Liver (tissue), 9 donors: Measurements from ENCODE around the gene TPD52L2. TPM values are rescaled to one million over a fixed set of nuclear protein-coding genes. Genes with fewer than 3 reads are reported as not detected.

Experiments used
- DNase-seq: peaks from one replicate; pipeline ENCODE4 v3.0.0-alpha.2; 2017; ENCODE audit warnings: low spot score
- H3K27ac ChIP-seq, 2 donors: one replicate each; pipeline ENCODE4 v1.7.0; 2013; ENCODE audit warnings: inconsistent platforms in 2 of 2, low read length in 2 of 2, control low read depth in 1 of 2, low read depth in 1 of 2, mild to moderate bottlenecking in 1 of 2
- H3K27me3 ChIP-seq, 4 donors: one replicate each; pipeline versions ENCODE4 v1.6.1 to v1.7.0; 2013; ENCODE audit warnings: low read length in 3 of 4, inconsistent platforms in 1 of 4, mild to moderate bottlenecking in 1 of 4, moderate library complexity in 1 of 4; ENCODE audit not compliant: control insufficient read depth in 4 of 4, insufficient read depth in 4 of 4
- H3K36me3 ChIP-seq, 4 donors: one replicate each; pipeline versions ENCODE4 v1.6.1 to v1.7.0; 2013; ENCODE audit warnings: low read length in 3 of 4, mild to moderate bottlenecking in 3 of 4, low read depth in 1 of 4, moderate library complexity in 1 of 4; ENCODE audit not compliant: control insufficient read depth in 4 of 4, insufficient read depth in 3 of 4
- H3K4me1 ChIP-seq, 4 donors: one replicate each; pipeline versions ENCODE4 v1.6.1 to v1.7.0; 2013; ENCODE audit warnings: low read length in 3 of 4, mild to moderate bottlenecking in 3 of 4, moderate library complexity in 1 of 4; ENCODE audit not compliant: control insufficient read depth in 4 of 4, insufficient read depth in 4 of 4
- H3K4me3 ChIP-seq, 3 donors: one replicate each; pipeline versions ENCODE4 v1.6.1 to v1.7.0; 2013; ENCODE audit warnings: low read length in 3 of 3, control low read depth in 1 of 3, low read depth in 1 of 3, mild to moderate bottlenecking in 1 of 3
- H3K9ac ChIP-seq, 2 donors: one replicate each; pipeline ENCODE4 v1.7.0; 2013; ENCODE audit warnings: low read length in 2 of 2, mild to moderate bottlenecking in 2 of 2, moderate library complexity in 2 of 2, control low read depth in 1 of 2, low read depth in 1 of 2
- H3K9me3 ChIP-seq, 4 donors: one replicate each; pipeline versions ENCODE4 v1.6.1 to v1.7.0; 2013; ENCODE audit warnings: low read length in 3 of 4; ENCODE audit not compliant: control insufficient read depth in 4 of 4
- ATF3 ChIP-seq: IDR thresholded peaks from 2 replicates; pipeline ENCODE4 v1.6.1; 2016; ENCODE audit warnings: antibody characterized with exemption
- EGR1 ChIP-seq, 2 donors: IDR thresholded peaks; 2 replicates each; pipeline ENCODE4 v1.6.1; 2016 to 2018; ENCODE audit warnings: antibody characterized with exemption in 2 of 2, low read depth in 2 of 2
- FOXA1 ChIP-seq: IDR thresholded peaks from 2 replicates; pipeline ENCODE4 v1.6.1; 2016; ENCODE audit warnings: antibody characterized with exemption
- FOXA2 ChIP-seq: IDR thresholded peaks from 2 replicates; pipeline ENCODE4 v1.6.1; 2016; ENCODE audit warnings: antibody characterized with exemption
- GABPA ChIP-seq, 2 donors: IDR thresholded peaks in 1 of 2; conservative IDR thresholded peaks in 1 of 2; 2 replicates each; pipeline ENCODE4 v1.6.1; 2016; ENCODE audit warnings: antibody characterized with exemption in 2 of 2, mild to moderate bottlenecking in 1 of 2, moderate library complexity in 1 of 2
- HNF4A ChIP-seq, 2 donors: conservative IDR thresholded peaks; 2 replicates each; pipeline ENCODE4 v1.6.1; 2016; ENCODE audit warnings: antibody characterized with exemption in 2 of 2, mild to moderate bottlenecking in 2 of 2
- HNF4G ChIP-seq: IDR thresholded peaks from 2 replicates; pipeline ENCODE4 v1.6.1; 2016; ENCODE audit warnings: antibody characterized with exemption
- NR2F2 ChIP-seq: IDR thresholded peaks from 2 replicates; pipeline ENCODE4 v1.6.1; 2016; ENCODE audit warnings: antibody characterized with exemption
- SP1 ChIP-seq: IDR thresholded peaks from 2 replicates; pipeline ENCODE4 v1.6.1; 2018; ENCODE audit warnings: antibody characterized with exemption, mild to moderate bottlenecking
- TAF1 ChIP-seq: conservative IDR thresholded peaks from 2 replicates; pipeline ENCODE4 v1.6.1; 2016; ENCODE audit warnings: antibody characterized with exemption, mild to moderate bottlenecking
- YY1 ChIP-seq: IDR thresholded peaks from 2 replicates; pipeline ENCODE4 v1.6.1; 2016; ENCODE audit warnings: antibody characterized with exemption, mild to moderate bottlenecking
- WGBS: extraction: QIAGEN DNeasy Blood & Tissue Kit; methylation state at CpG from one replicate; pipeline ENCODE4 v1.1.7; 2013; 5-methylcytosine and 5-hydroxymethylcytosine counted together
- polyA plus RNA-seq, 2 donors: library from polyadenylated mRNA; stranded (reverse) in 1 of 2; unstranded in 1 of 2; fragments of 200-250 nt in 1 of 2; fragments of >200 nt in 1 of 2; fragmentation: Nextera tagmentation in 1 of 2; extraction: Ambion mirVana in 1 of 2; gene quantifications; one replicate each; pipeline versions ENCODE4 v1.2.1 to v1.2.3, GENCODE V29; 2013 to 2015
- total RNA-seq, 2 donors: library from RNA; depleted of rRNA; stranded (reverse); fragments of >200 nt; gene quantifications; one replicate each; pipeline ENCODE4 v1.2.3, GENCODE V29; 2014
- TF ChIP-seq, protein P1 (sequence below): fragments of 150-350 bp; IDR thresholded peaks from 2 replicates; pipeline ENCODE4 v1.5.1; 2017; ENCODE audit warnings: improper control_type of control experiment, low read depth, low read length; ENCODE audit not compliant: missing input control
- TF ChIP-seq, protein P2 (sequence below): IDR thresholded peaks from 2 replicates; pipeline ENCODE4 v1.6.1; 2016; ENCODE audit warnings: antibody characterized with exemption
- TF ChIP-seq, protein P3 (sequence below): IDR thresholded peaks from 2 replicates; pipeline ENCODE4 v1.6.1; 2016; ENCODE audit warnings: antibody characterized with exemption
- donor health status: healthy.
- donor health status: healthy.
- donor health status: healthy.
- donor health status: healthy.
- donor health status: healthy.

Gene TPD52L2
- total and polyA plus RNA-seq, 4 donors, result 12.3 to 33.0 (median 28.2) TPM

DNA sequence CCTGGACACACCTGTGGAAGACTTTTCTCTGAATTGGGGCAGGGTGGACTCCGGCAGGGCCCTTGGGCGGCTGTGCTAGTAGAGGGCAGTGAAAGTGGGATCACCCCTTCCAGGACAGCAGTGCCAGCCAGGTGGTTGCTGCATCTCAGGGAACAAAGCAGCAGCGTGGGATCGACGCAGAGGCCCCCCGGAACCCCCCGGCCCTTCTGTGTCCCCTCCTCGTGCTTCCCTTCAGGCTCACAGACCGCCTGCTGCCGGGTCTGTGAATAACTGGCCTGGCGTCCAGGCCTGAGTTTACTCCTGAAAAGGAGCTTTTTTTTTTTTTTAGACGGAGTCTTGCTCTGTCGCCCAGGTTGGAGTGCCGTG lies 21.0 kb downstream of the TPD52L2 start:
- peaks cover 5 to 64% (median 19%) of the 10 kb centered on the region in 4 donors for H3K36me3 ChIP-seq

DNA sequence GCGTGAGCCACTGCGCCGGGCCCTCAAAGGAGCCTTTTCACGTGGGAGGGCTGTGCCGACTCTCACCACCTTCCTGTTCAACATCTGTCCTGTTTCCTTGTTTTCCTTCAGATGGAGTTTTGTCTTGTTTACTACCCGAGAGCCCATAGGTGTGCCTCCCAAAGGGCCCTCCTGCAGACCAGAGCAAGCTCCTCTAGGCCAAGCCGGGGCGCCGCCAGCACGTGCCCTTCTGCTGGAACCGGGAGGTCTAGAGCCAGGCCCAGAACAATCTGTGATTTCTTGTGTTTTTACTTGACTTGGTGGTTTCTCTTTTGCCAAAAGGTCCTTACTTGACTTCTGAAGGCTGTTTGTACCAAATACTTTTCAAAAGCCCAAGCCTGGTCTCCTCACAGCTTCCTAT lies 21.9 kb downstream of the TPD52L2 start:
- Histone ChIP-seq H3K27ac (no peak overlapping the region), H3K4me3 (no peak overlapping the region), H3K4me1 (peaks cover 4 to 16% (median 13%) of the 10 kb centered on the region in 4 donors), H3K9me3 (no peaks in the 10 kb centered on the region), H3K27me3 (no peaks in the 10 kb centered on the region), H3K9ac (no peak overlapping the region), H3K36me3 (peaks cover 8 to 66% (median 20%) of the 10 kb centered on the region in 4 donors)
- TF ChIP-seq EGR1 (IDR thresholded peaks at IDR 0.05; ENCODE audit: low read depth in 2 of 2) (no peak), GABPA (IDR thresholded peaks at IDR 0.05 in 1 of 2, conservative IDR thresholded peaks at IDR 0.05 in 1 of 2) (no peak), FOXA1 (no peak), YY1 (no peak), NR2F2 (no peak), HNF4G (no peak), ATF3 (no peak), TAF1 (no peak)
- TF ChIP-seq, protein P1, sequence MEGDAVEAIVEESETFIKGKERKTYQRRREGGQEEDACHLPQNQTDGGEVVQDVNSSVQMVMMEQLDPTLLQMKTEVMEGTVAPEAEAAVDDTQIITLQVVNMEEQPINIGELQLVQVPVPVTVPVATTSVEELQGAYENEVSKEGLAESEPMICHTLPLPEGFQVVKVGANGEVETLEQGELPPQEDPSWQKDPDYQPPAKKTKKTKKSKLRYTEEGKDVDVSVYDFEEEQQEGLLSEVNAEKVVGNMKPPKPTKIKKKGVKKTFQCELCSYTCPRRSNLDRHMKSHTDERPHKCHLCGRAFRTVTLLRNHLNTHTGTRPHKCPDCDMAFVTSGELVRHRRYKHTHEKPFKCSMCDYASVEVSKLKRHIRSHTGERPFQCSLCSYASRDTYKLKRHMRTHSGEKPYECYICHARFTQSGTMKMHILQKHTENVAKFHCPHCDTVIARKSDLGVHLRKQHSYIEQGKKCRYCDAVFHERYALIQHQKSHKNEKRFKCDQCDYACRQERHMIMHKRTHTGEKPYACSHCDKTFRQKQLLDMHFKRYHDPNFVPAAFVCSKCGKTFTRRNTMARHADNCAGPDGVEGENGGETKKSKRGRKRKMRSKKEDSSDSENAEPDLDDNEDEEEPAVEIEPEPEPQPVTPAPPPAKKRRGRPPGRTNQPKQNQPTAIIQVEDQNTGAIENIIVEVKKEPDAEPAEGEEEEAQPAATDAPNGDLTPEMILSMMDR, result no peak
- no peak for DNase-seq
- 97% methylated on average over 11 of the region's 11 CpGs for WGBS

More for the DNA sequence above, 21.0 kb downstream of the TPD52L2 start:
- Histone ChIP-seq H3K9me3 (no peaks in the 10 kb centered on the region), H3K4me3 (no peak overlapping the region), H3K27ac (no peak overlapping the region), H3K9ac (no peak overlapping the region), H3K27me3 (no peaks in the 10 kb centered on the region), H3K4me1 (peaks cover 4 to 16% (median 13%) of the 10 kb centered on the region in 4 donors)
- no peak for DNase-seq
- 96% methylated on average over 14 of the region's 14 CpGs for WGBS
- TF ChIP-seq EGR1 (IDR thresholded peaks at IDR 0.05; ENCODE audit: low read depth in 2 of 2) (no peak), FOXA2 (no peak), TAF1 (no peak), ATF3 (no peak), HNF4G (no peak), HNF4A (conservative IDR thresholded peaks at IDR 0.05) (no peak), SP1 (no peak)
- TF ChIP-seq, protein P2, sequence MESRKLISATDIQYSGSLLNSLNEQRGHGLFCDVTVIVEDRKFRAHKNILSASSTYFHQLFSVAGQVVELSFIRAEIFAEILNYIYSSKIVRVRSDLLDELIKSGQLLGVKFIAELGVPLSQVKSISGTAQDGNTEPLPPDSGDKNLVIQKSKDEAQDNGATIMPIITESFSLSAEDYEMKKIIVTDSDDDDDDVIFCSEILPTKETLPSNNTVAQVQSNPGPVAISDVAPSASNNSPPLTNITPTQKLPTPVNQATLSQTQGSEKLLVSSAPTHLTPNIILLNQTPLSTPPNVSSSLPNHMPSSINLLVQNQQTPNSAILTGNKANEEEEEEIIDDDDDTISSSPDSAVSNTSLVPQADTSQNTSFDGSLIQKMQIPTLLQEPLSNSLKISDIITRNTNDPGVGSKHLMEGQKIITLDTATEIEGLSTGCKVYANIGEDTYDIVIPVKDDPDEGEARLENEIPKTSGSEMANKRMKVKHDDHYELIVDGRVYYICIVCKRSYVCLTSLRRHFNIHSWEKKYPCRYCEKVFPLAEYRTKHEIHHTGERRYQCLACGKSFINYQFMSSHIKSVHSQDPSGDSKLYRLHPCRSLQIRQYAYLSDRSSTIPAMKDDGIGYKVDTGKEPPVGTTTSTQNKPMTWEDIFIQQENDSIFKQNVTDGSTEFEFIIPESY, result no peak
- TF ChIP-seq, protein P3, sequence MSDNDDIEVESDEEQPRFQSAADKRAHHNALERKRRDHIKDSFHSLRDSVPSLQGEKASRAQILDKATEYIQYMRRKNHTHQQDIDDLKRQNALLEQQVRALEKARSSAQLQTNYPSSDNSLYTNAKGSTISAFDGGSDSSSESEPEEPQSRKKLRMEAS, result no peak
